ENCODE results near the gene CA12.
A peak's percentile ranks its signal among the peaks of the same experiment; 100 is the strongest.

Gene CA12

GRCh38 chr15:63305260-63305659 is 76.4 kb downstream of the CA12 start:
- no peak overlapping the region for H3K27ac Mint-ChIP-seq
- no peak overlapping the region for H3K4me3 Mint-ChIP-seq
- no peaks in the 10 kb centered on the region for H3K4me1 Mint-ChIP-seq
- ATAC-seq: no peak
- DNase-seq (ENCODE audit: low spot score in 2 of 2): no peak
- peaks cover 22% of the 10 kb centered on the region for H3K36me3 Mint-ChIP-seq
- no peaks in the 10 kb centered on the region for H3K9me3 Mint-ChIP-seq

- Mint-ChIP-seq H3K9me3 (no peaks in the 10 kb centered on the region), H3K36me3 (peaks cover 14% of the 10 kb centered on the region), H3K4me1 (peaks cover 6% of the 10 kb centered on the region), H3K27ac (no peak overlapping the region), H3K4me3 (no peak overlapping the region)
- DNase-seq (ENCODE audit: low spot score in 2 of 2): no peak
- ATAC-seq: no peak
These were observed 80.6 kb downstream of the CA12 start for GRCh38 chr15:63301088-63301487.

GRCh38 chr15:63299943-63300575 is 81.6 kb downstream of the CA12 start:
- H3K4me1 Mint-ChIP-seq: peaks cover 7% of the 10 kb centered on the region
- no peak overlapping the region for H3K4me3 Mint-ChIP-seq
- H3K27ac Mint-ChIP-seq: no peak overlapping the region
- peaks cover 7% of the 10 kb centered on the region for H3K36me3 Mint-ChIP-seq
- H3K9me3 Mint-ChIP-seq: no peaks in the 10 kb centered on the region
- no peak for ATAC-seq
- no peak for DNase-seq (ENCODE audit: low spot score in 2 of 2)

- DNase-seq (ENCODE audit: low spot score in 2 of 2): no peak
- H3K4me3 Mint-ChIP-seq: no peak overlapping the region
- peaks cover 7% of the 10 kb centered on the region for H3K4me1 Mint-ChIP-seq
- H3K36me3 Mint-ChIP-seq: peaks cover under 1% of the 10 kb centered on the region
- H3K9me3 Mint-ChIP-seq: no peaks in the 10 kb centered on the region
- no peak for ATAC-seq
- H3K27ac Mint-ChIP-seq: no peak overlapping the region
These were observed 85.5 kb downstream of the CA12 start for GRCh38 chr15:63296195-63296594.

DNA sequence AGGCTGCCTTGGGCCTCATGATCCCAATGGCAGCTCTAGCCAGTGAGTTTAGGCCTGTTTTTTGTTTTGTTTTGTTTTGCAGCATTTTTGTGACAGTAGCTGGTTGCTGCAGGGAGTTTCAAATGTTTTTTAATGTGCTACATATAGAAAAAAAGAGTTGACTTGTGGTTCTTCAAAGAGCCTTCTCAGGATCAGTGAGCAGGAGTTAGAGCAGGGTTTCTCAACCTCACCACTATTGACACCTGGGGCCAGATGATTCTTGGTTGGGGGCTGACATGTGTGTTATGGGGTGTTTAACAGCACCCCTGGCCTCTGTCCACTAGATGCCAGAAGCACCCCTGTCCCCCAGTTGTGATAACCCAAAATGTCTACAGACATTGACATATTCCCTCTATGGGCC is 86.3 kb downstream of the CA12 start:
- Mint-ChIP-seq H3K36me3 (no peaks in the 10 kb centered on the region), H3K27ac (peak overlapping the region; percentile 21), H3K4me3 (no peak overlapping the region), H3K4me1 (peaks cover 7% of the 10 kb centered on the region), H3K9me3 (no peaks in the 10 kb centered on the region)
- no peak for DNase-seq (ENCODE audit: low spot score in 2 of 2)
- ATAC-seq: no peak

DNA sequence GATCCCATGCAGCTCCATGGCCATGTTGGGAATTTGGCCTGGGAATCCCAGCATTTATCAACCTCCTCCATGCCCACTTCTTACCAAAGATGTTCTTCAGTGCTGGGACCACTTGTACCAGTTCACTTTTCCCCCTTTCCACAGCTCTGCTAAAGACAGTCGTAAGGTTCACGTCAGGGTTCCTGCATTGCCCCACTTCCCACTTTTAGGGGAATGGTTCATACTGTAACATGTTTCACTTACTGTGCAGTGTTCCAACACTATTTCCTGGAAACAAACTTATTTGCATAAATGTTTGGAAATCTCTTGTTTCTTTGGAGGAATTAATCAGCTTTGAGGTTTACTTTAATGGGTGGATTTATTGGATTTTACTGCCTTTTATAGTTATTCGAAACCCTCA is 87.3 kb downstream of the CA12 start:
- peaks cover 7% of the 10 kb centered on the region for H3K4me1 Mint-ChIP-seq
- H3K27ac Mint-ChIP-seq: peak overlapping the region; percentile 36
- DNase-seq (ENCODE audit: low spot score in 2 of 2): no peak
- ATAC-seq: no peak
- H3K9me3 Mint-ChIP-seq: no peaks in the 10 kb centered on the region
- H3K4me3 Mint-ChIP-seq: no peak overlapping the region
- no peaks in the 10 kb centered on the region for H3K36me3 Mint-ChIP-seq

DNA sequence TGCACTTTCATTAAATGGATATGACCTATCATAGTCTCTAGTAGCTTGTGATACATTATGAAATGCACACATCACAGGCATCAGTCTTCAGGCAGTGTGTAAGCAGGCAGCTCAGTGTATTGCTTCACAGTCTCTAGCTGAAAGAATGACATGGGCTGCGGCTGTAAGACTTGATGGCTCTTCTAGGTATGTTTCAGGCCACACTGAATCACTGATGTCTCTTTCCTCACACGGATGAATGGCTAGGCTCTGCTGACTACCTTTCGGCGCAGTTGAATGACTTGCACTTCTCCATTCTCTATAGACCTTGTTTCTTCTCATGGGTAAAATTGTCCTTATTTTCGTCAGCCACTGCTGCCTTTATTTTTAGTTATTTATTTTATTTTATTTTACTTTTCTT is 88.9 kb downstream of the CA12 start:
- ATAC-seq (no peak), DNase-seq (ENCODE audit: low spot score in 2 of 2) (no peak)
- H3K27ac Mint-ChIP-seq: no peak overlapping the region
- H3K4me1 Mint-ChIP-seq: peaks cover 7% of the 10 kb centered on the region
- no peaks in the 10 kb centered on the region for H3K9me3 Mint-ChIP-seq
- H3K36me3 Mint-ChIP-seq: no peaks in the 10 kb centered on the region
- H3K4me3 Mint-ChIP-seq: no peak overlapping the region

DNA sequence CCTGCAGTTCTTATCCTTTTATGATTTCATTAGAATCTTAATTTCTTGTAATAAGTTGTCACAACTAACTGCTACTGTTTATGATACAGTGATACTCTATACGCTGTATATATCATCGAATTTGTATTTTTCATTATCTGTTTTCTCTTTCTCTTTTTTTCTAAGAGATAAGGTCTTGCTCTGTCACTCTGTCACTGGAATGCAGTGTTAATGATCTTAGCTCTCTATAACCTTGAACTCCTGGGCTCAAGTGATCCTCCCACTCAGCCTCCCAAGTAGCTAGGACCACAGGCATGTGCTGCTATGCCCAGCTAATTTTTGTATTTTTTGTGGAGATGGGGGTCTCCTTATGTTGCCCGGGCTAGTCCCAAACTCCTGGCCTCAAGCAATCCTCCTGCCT is 89.4 kb downstream of the CA12 start:
- peaks cover 7% of the 10 kb centered on the region for H3K4me1 Mint-ChIP-seq
- no peaks in the 10 kb centered on the region for H3K36me3 Mint-ChIP-seq
- no peak overlapping the region for H3K27ac Mint-ChIP-seq
- ATAC-seq (no peak), DNase-seq (ENCODE audit: low spot score in 2 of 2) (no peak)
- no peak overlapping the region for H3K4me3 Mint-ChIP-seq
- no peaks in the 10 kb centered on the region for H3K9me3 Mint-ChIP-seq

- H3K4me1 Mint-ChIP-seq: peaks cover 5% of the 10 kb centered on the region
- no peaks in the 10 kb centered on the region for H3K9me3 Mint-ChIP-seq
- no peaks in the 10 kb centered on the region for H3K36me3 Mint-ChIP-seq
- DNase-seq (ENCODE audit: low spot score in 2 of 2) (no peak), ATAC-seq (no peak)
- no peak overlapping the region for H3K4me3 Mint-ChIP-seq
- peak overlapping the region; percentile 24 for H3K27ac Mint-ChIP-seq
These were observed 90.1 kb downstream of the CA12 start for GRCh38 chr15:63291507-63291906.

GRCh38 chr15:63288778-63289378 is 92.8 kb downstream of the CA12 start:
- peak; percentile 48 for ATAC-seq
- H3K36me3 Mint-ChIP-seq: no peaks in the 10 kb centered on the region
- H3K27ac Mint-ChIP-seq: no peak overlapping the region
- DNase-seq (ENCODE audit: low spot score in 2 of 2): peak in 1 of 2 donors; percentile 8
- no peak overlapping the region for H3K4me3 Mint-ChIP-seq
- H3K4me1 Mint-ChIP-seq: no peaks in the 10 kb centered on the region
- H3K9me3 Mint-ChIP-seq: no peaks in the 10 kb centered on the region

GRCh38 chr15:63288342-63288741 is 93.3 kb downstream of the CA12 start:
- DNase-seq (ENCODE audit: low spot score in 2 of 2) (peak in 1 of 2 donors; percentile 44), ATAC-seq (no peak)
- Mint-ChIP-seq H3K9me3 (no peaks in the 10 kb centered on the region), H3K4me3 (no peak overlapping the region), H3K36me3 (no peaks in the 10 kb centered on the region), H3K27ac (no peak overlapping the region), H3K4me1 (peaks cover 4% of the 10 kb centered on the region)

- H3K4me3 Mint-ChIP-seq: no peak overlapping the region
- peak in 1 of 2 donors; percentile 22 for DNase-seq (ENCODE audit: low spot score in 2 of 2)
- no peak for ATAC-seq
- peaks cover 6% of the 10 kb centered on the region for H3K4me1 Mint-ChIP-seq
- peak overlapping the region; percentile 36 for H3K27ac Mint-ChIP-seq
- no peaks in the 10 kb centered on the region for H3K9me3 Mint-ChIP-seq
- H3K36me3 Mint-ChIP-seq: no peaks in the 10 kb centered on the region
These were observed 94.5 kb downstream of the CA12 start for GRCh38 chr15:63287109-63287508.

DNA sequence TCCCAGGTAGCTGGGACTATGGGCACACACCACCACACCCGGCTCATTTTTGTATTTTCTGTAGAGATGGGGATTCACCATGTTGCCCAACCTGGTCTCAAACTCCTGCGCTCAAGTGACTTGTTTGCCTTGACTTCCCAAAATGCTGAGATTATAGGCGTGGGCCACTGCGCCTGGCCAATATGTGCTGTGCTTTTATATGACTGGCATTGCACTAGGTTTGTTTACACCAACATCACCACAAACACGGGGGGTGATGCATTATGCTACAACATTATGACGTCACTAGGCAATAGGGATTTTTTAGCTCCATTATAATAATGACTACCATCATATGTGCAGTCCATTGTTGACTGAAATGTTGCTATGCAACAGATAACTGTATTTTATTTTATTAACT is 97.3 kb downstream of the CA12 start:
- peak; percentile 70 for ATAC-seq
- Mint-ChIP-seq H3K36me3 (no peaks in the 10 kb centered on the region), H3K9me3 (no peaks in the 10 kb centered on the region), H3K27ac (no peak overlapping the region), H3K4me3 (no peak overlapping the region), H3K4me1 (peaks cover 6% of the 10 kb centered on the region)
- no peak for DNase-seq (ENCODE audit: low spot score in 2 of 2)

DNA sequence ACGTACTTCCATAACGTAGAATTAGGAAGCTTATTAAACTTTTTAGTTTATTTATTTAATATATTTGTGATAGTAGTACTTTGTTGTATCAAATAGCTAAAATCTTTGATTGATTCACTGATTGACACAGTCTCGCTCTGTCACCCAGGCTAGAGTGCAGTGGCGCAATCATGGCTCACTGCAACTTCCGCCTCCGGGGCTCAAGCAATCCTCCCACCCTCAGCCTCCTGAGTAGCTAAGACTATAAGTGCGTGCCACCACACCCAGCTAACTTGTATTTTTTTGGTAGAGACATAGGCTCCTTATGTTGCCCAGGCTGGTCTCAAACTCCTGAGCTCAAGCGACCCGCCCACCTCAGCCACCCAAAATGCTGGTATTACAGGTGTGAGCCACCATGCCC is 98.5 kb downstream of the CA12 start:
- DNase-seq (ENCODE audit: low spot score in 2 of 2): no peak
- no peaks in the 10 kb centered on the region for H3K9me3 Mint-ChIP-seq
- no peak overlapping the region for H3K4me3 Mint-ChIP-seq
- ATAC-seq: no peak
- peaks cover 6% of the 10 kb centered on the region for H3K4me1 Mint-ChIP-seq
- H3K27ac Mint-ChIP-seq: no peak overlapping the region
- no peaks in the 10 kb centered on the region for H3K36me3 Mint-ChIP-seq

GRCh38 chr15:63277893-63278456 is 103.7 kb downstream of the CA12 start:
- Mint-ChIP-seq H3K27ac (peak overlapping the region; percentile 43), H3K4me1 (peaks cover 27% of the 10 kb centered on the region)

More at GRCh38 chr15:63277893-63278456, 103.7 kb downstream of the CA12 start:
- H3K36me3 Mint-ChIP-seq: no peaks in the 10 kb centered on the region
- H3K4me3 Mint-ChIP-seq: peak overlapping the region; percentile 75
- H3K9me3 Mint-ChIP-seq: no peaks in the 10 kb centered on the region
- ATAC-seq (no peak), DNase-seq (ENCODE audit: low spot score in 2 of 2) (no peak)

Data from stimulated activated effector memory CD8-positive, alpha-beta T cell treated with anti-CD3 and anti-CD28 coated beads, Interleukin-12 subunit alpha, Interleukin-12 subunit beta, amount 100 ng/mL, for 72 hours (primary cell).